ENCODE measurements around the gene KLHL11.

Gene KLHL11

GRCh38 chr17:41870097-41870496 is 4.9 kb upstream of the KLHL11 start:
- no CpG with 5 or more reads among the region's 2 CpGs for WGBS, 2 donors (ENCODE audit: extremely low coverage in 2 of 2, insufficient read length in 2 of 2, insufficient replicate concordance in 1 of 2)
- DNase-seq (ENCODE audit: low spot score), result no peak
- peaks cover 52 to 81% of the 10 kb centered on the region in 2 donors for H3K36me3 ChIP-seq (replicated peaks in 1 of 2; ENCODE audit: control insufficient read depth in 2 of 2, insufficient read depth in 2 of 2, low read length in 2 of 2)
- no peak overlapping the region for H2AFZ ChIP-seq (ENCODE audit: low read length)
- H3K9ac ChIP-seq (ENCODE audit: low read depth, low read length, poor library complexity), result no peak overlapping the region
- H3K4me1 ChIP-seq (ENCODE audit: control insufficient read depth in 2 of 2, insufficient read depth in 1 of 2, low read depth in 1 of 2, low read length in 2 of 2), result peaks cover 0 to 2% of the 10 kb centered on the region in 2 donors
- H3K27me3 ChIP-seq (ENCODE audit: control insufficient read depth in 3 of 3, insufficient read depth in 3 of 3, low read depth in 1 of 3, low read length in 3 of 3), result no peaks in the 10 kb centered on the region
- H2BK5ac ChIP-seq (ENCODE audit: low read length), result no peak overlapping the region
- H2BK120ac ChIP-seq (ENCODE audit: low read depth, low read length), result no peak overlapping the region
- no peak overlapping the region for H2AK5ac ChIP-seq (ENCODE audit: low read depth, low read length)
- no peak overlapping the region for H3K4ac ChIP-seq (ENCODE audit: low read length)
- no peak overlapping the region for H3K27ac ChIP-seq (replicated peaks; ENCODE audit: low read length)
- H3K79me1 ChIP-seq (ENCODE audit: low read depth, low read length), result peaks cover 3% of the 10 kb centered on the region
- H3K4me3 ChIP-seq (ENCODE audit: low read length in 2 of 2), result no peak overlapping the region
- H2BK12ac ChIP-seq (ENCODE audit: low read length), result no peak overlapping the region
- H3K23ac ChIP-seq (ENCODE audit: low read depth, low read length, poor library complexity), result no peak overlapping the region
- H3K9me3 ChIP-seq (replicated peaks in 1 of 2; ENCODE audit: control insufficient read depth in 2 of 2, insufficient read depth in 1 of 2, low read depth in 1 of 2, low read length in 2 of 2), result peaks cover 0 to 2% of the 10 kb centered on the region in 2 donors
- no peak overlapping the region for H4K91ac ChIP-seq (ENCODE audit: low read depth, low read length, poor library complexity)
- H2BK15ac ChIP-seq (ENCODE audit: low read length), result no peak overlapping the region
- H3K18ac ChIP-seq (ENCODE audit: low read length), result no peak overlapping the region
- H3K14ac ChIP-seq (ENCODE audit: low read length), result no peak overlapping the region
- H4K8ac ChIP-seq (ENCODE audit: low read depth, low read length), result no peak overlapping the region
- H3K4me2 ChIP-seq (ENCODE audit: insufficient read depth, low read length, poor library complexity, severe bottlenecking), result no peak overlapping the region

- no peak for DNase-seq (ENCODE audit: low spot score)
- Histone ChIP-seq H3K27ac (replicated peaks; ENCODE audit: low read length) (no peak overlapping the region), H2AK5ac (ENCODE audit: low read depth, low read length) (no peak overlapping the region), H4K8ac (ENCODE audit: low read depth, low read length) (no peak overlapping the region), H4K91ac (ENCODE audit: low read depth, low read length, poor library complexity) (no peak overlapping the region), H3K4me1 (ENCODE audit: control insufficient read depth in 2 of 2, insufficient read depth in 1 of 2, low read depth in 1 of 2, low read length in 2 of 2) (peaks cover 0 to 2% of the 10 kb centered on the region in 2 donors), H2BK5ac (ENCODE audit: low read length) (no peak overlapping the region), H3K9ac (ENCODE audit: low read depth, low read length, poor library complexity) (no peak overlapping the region), H2AFZ (ENCODE audit: low read length) (no peak overlapping the region), H3K4ac (ENCODE audit: low read length) (no peak overlapping the region), H3K9me3 (replicated peaks in 1 of 2; ENCODE audit: control insufficient read depth in 2 of 2, insufficient read depth in 1 of 2, low read depth in 1 of 2, low read length in 2 of 2) (peaks cover 0 to 2% of the 10 kb centered on the region in 2 donors), H2BK12ac (ENCODE audit: low read length) (no peak overlapping the region), H3K4me2 (ENCODE audit: insufficient read depth, low read length, poor library complexity, severe bottlenecking) (no peak overlapping the region), H3K18ac (ENCODE audit: low read length) (no peak overlapping the region), H3K27me3 (ENCODE audit: control insufficient read depth in 3 of 3, insufficient read depth in 3 of 3, low read depth in 1 of 3, low read length in 3 of 3) (no peaks in the 10 kb centered on the region), H3K4me3 (ENCODE audit: low read length in 2 of 2) (no peak overlapping the region), H2BK120ac (ENCODE audit: low read depth, low read length) (no peak overlapping the region), H3K23ac (ENCODE audit: low read depth, low read length, poor library complexity) (no peak overlapping the region), H3K79me1 (ENCODE audit: low read depth, low read length) (peaks cover 9% of the 10 kb centered on the region), H3K14ac (ENCODE audit: low read length) (no peak overlapping the region), H2BK15ac (ENCODE audit: low read length) (no peak overlapping the region), H3K36me3 (replicated peaks in 1 of 2; ENCODE audit: control insufficient read depth in 2 of 2, insufficient read depth in 2 of 2, low read length in 2 of 2) (peaks cover 48 to 76% of the 10 kb centered on the region in 2 donors)
- WGBS, 2 donors (ENCODE audit: extremely low coverage in 2 of 2, insufficient read length in 2 of 2, insufficient replicate concordance in 1 of 2), result no CpG with 5 or more reads among the region's 9 CpGs
These were observed 4.2 kb upstream of the KLHL11 start for GRCh38 chr17:41869426-41869825.

DNA sequence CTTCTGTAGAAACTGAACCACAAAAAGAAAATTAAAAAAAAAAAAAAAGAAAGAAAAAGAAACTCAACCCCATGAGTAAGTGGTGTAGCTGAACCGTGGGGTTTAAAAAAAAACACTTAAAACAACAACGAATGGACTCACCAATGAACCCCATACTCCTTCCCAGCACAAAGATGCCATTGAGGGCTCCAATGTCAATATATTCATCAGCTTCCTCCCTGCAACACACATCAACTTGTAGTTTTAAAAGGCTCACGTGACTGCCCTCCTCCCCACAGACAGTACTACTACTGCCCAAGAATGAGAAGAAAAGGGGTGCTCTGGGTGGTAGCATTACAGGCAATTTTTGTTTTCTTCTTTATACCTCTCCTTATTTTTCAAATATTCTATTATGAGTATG is 3.3 kb upstream of the KLHL11 start:
- H3K23ac ChIP-seq (ENCODE audit: low read depth, low read length, poor library complexity), result no peak overlapping the region
- peaks cover 1 to 7% of the 10 kb centered on the region in 2 donors for H3K4me1 ChIP-seq (ENCODE audit: control insufficient read depth in 2 of 2, insufficient read depth in 1 of 2, low read depth in 1 of 2, low read length in 2 of 2)
- no peak overlapping the region for H2BK12ac ChIP-seq (ENCODE audit: low read length)
- H3K79me1 ChIP-seq (ENCODE audit: low read depth, low read length), result peaks cover 9% of the 10 kb centered on the region
- H2BK5ac ChIP-seq (ENCODE audit: low read length), result no peak overlapping the region
- no peaks in the 10 kb centered on the region for H3K27me3 ChIP-seq (ENCODE audit: control insufficient read depth in 3 of 3, insufficient read depth in 3 of 3, low read depth in 1 of 3, low read length in 3 of 3)
- H3K36me3 ChIP-seq (replicated peaks in 1 of 2; ENCODE audit: control insufficient read depth in 2 of 2, insufficient read depth in 2 of 2, low read length in 2 of 2), result peaks cover 40 to 68% of the 10 kb centered on the region in 2 donors
- H4K8ac ChIP-seq (ENCODE audit: low read depth, low read length), result no peak overlapping the region
- no peak overlapping the region for H3K4ac ChIP-seq (ENCODE audit: low read length)
- H3K4me2 ChIP-seq (ENCODE audit: insufficient read depth, low read length, poor library complexity, severe bottlenecking), result no peak overlapping the region
- no peak overlapping the region for H2AK5ac ChIP-seq (ENCODE audit: low read depth, low read length)
- peaks cover 0 to 2% of the 10 kb centered on the region in 2 donors for H3K9me3 ChIP-seq (replicated peaks in 1 of 2; ENCODE audit: control insufficient read depth in 2 of 2, insufficient read depth in 1 of 2, low read depth in 1 of 2, low read length in 2 of 2)
- no peak overlapping the region for H3K4me3 ChIP-seq (ENCODE audit: low read length in 2 of 2)
- DNase-seq (ENCODE audit: low spot score), result no peak
- H2BK15ac ChIP-seq (ENCODE audit: low read length), result no peak overlapping the region
- H2BK120ac ChIP-seq (ENCODE audit: low read depth, low read length), result no peak overlapping the region
- no peak overlapping the region for H3K27ac ChIP-seq (replicated peaks; ENCODE audit: low read length)
- H3K14ac ChIP-seq (ENCODE audit: low read length), result no peak overlapping the region
- no peak overlapping the region for H3K9ac ChIP-seq (ENCODE audit: low read depth, low read length, poor library complexity)
- H4K91ac ChIP-seq (ENCODE audit: low read depth, low read length, poor library complexity), result no peak overlapping the region
- H3K18ac ChIP-seq (ENCODE audit: low read length), result no peak overlapping the region
- H2AFZ ChIP-seq (ENCODE audit: low read length), result no peak overlapping the region
- no CpG with 5 or more reads among the region's 3 CpGs for WGBS, 2 donors (ENCODE audit: extremely low coverage in 2 of 2, insufficient read length in 2 of 2, insufficient replicate concordance in 1 of 2)

GRCh38 chr17:41865596-41865893 is 322 bp upstream of the KLHL11 start:
- Histone ChIP-seq H3K23ac (ENCODE audit: low read depth, low read length, poor library complexity) (peak overlapping the region; percentile 95), H3K9ac (ENCODE audit: low read depth, low read length, poor library complexity) (no peak overlapping the region), H3K14ac (ENCODE audit: low read length) (no peak overlapping the region), H2BK15ac (ENCODE audit: low read length) (no peak overlapping the region), H3K27ac (replicated peaks; ENCODE audit: low read length) (peak overlapping the region; percentile 47), H3K27me3 (ENCODE audit: control insufficient read depth in 3 of 3, insufficient read depth in 3 of 3, low read depth in 1 of 3, low read length in 3 of 3) (no peaks in the 10 kb centered on the region), H2AK5ac (ENCODE audit: low read depth, low read length) (no peak overlapping the region), H3K79me1 (ENCODE audit: low read depth, low read length) (peaks cover 6% of the 10 kb centered on the region), H3K4me3 (ENCODE audit: low read length in 2 of 2) (peak overlapping the region in 1 of 2 donors; percentile 82), H2BK5ac (ENCODE audit: low read length) (no peak overlapping the region), H3K18ac (ENCODE audit: low read length) (no peak overlapping the region), H2BK120ac (ENCODE audit: low read depth, low read length) (no peak overlapping the region), H3K9me3 (replicated peaks in 1 of 2; ENCODE audit: control insufficient read depth in 2 of 2, insufficient read depth in 1 of 2, low read depth in 1 of 2, low read length in 2 of 2) (no peaks in the 10 kb centered on the region), H3K4me1 (ENCODE audit: control insufficient read depth in 2 of 2, insufficient read depth in 1 of 2, low read depth in 1 of 2, low read length in 2 of 2) (peaks cover 7 to 8% of the 10 kb centered on the region in 2 donors), H2BK12ac (ENCODE audit: low read length) (no peak overlapping the region), H4K8ac (ENCODE audit: low read depth, low read length) (no peak overlapping the region), H3K4me2 (ENCODE audit: insufficient read depth, low read length, poor library complexity, severe bottlenecking) (no peak overlapping the region), H2AFZ (ENCODE audit: low read length) (peak overlapping the region; percentile 97), H3K36me3 (replicated peaks in 1 of 2; ENCODE audit: control insufficient read depth in 2 of 2, insufficient read depth in 2 of 2, low read length in 2 of 2) (peaks cover 18 to 40% of the 10 kb centered on the region in 2 donors), H4K91ac (ENCODE audit: low read depth, low read length, poor library complexity) (no peak overlapping the region), H3K4ac (ENCODE audit: low read length) (no peak overlapping the region)
- WGBS, 2 donors (ENCODE audit: extremely low coverage in 2 of 2, insufficient read length in 2 of 2, insufficient replicate concordance in 1 of 2), result no CpG with 5 or more reads among the region's 10 CpGs
- no peak for DNase-seq (ENCODE audit: low spot score)

Data from neuronal stem cell (in vitro differentiated cells).